Adipocyte (in vitro differentiated cells): Measurements from ENCODE around the gene ANAPC5.
"Not testable (repeated sequence)": the region's sequence is repeated elsewhere in the genome, so short reads cannot be mapped to it uniquely, and the experiment has no call there.

Experiments used
- DNase-seq: peaks from one replicate; pipeline ENCODE4 v3.0.0-alpha.2; 2015; ENCODE audit warnings: low read depth
- H3K27me3 ChIP-seq: replicated peaks from 2 replicates; pipeline ENCODE4 v1.7.0; 2013; ENCODE audit warnings: mild to moderate bottlenecking, low read length, moderate library complexity; ENCODE audit not compliant: control insufficient read depth, insufficient read depth
- H3K36me3 ChIP-seq: 2 replicates; pipeline ENCODE4 v1.7.0; 2013; ENCODE audit warnings: low read length, mild to moderate bottlenecking, moderate library complexity; ENCODE audit not compliant: control insufficient read depth, insufficient read depth, severe bottlenecking
- H3K4me1 ChIP-seq: 2 replicates; pipeline ENCODE4 v1.7.0; 2013; ENCODE audit warnings: mild to moderate bottlenecking, low read length, moderate library complexity; ENCODE audit not compliant: control insufficient read depth, insufficient read depth
- H3K4me3 ChIP-seq: 2 replicates; pipeline ENCODE4 v1.7.0; 2013; ENCODE audit warnings: mild to moderate bottlenecking, low read length, moderate library complexity
- H3K9ac ChIP-seq: 2 replicates; pipeline ENCODE4 v1.7.0; 2013; ENCODE audit warnings: mild to moderate bottlenecking, low read length, moderate library complexity
- H3K9me3 ChIP-seq: 2 replicates; pipeline ENCODE4 v1.7.0; 2013; ENCODE audit warnings: mild to moderate bottlenecking, low read length, moderate library complexity; ENCODE audit not compliant: control insufficient read depth

ANAPC5 gene

GRCh38 chr12:121281116-121281515 is 71.1 kb downstream of the ANAPC5 start:
- not testable (repeated sequence) for H3K9me3 ChIP-seq, H3K4me3 ChIP-seq, DNase-seq, H3K9ac ChIP-seq, H3K36me3 ChIP-seq, H3K27me3 ChIP-seq
- H3K4me1 ChIP-seq, result peaks cover 37% of the 10 kb centered on the region

- not testable (repeated sequence) for H3K27me3 ChIP-seq, DNase-seq, H3K4me3 ChIP-seq, H3K9ac ChIP-seq, H3K9me3 ChIP-seq, H3K36me3 ChIP-seq
- peaks cover 37% of the 10 kb centered on the region for H3K4me1 ChIP-seq
Measured at GRCh38 chr12:121280531-121280930, 71.7 kb downstream of the ANAPC5 start.

- H3K36me3 ChIP-seq, result peaks cover 3% of the 10 kb centered on the region
- H3K9ac ChIP-seq, result peak overlapping the region; percentile 48
- H3K27me3 ChIP-seq, result no peaks in the 10 kb centered on the region
- no peak for DNase-seq
- H3K9me3 ChIP-seq, result no peaks in the 10 kb centered on the region
- H3K4me3 ChIP-seq, result no peak overlapping the region
- peaks cover 32% of the 10 kb centered on the region for H3K4me1 ChIP-seq
Measured at GRCh38 chr12:121279507-121279915, 72.7 kb downstream of the ANAPC5 start.

- Histone ChIP-seq H3K36me3 (peaks cover 5% of the 10 kb centered on the region), H3K9ac (peak overlapping the region; percentile 48), H3K9me3 (no peaks in the 10 kb centered on the region), H3K27me3 (no peaks in the 10 kb centered on the region), H3K4me3 (no peak overlapping the region), H3K4me1 (peaks cover 28% of the 10 kb centered on the region)
- DNase-seq, result no peak
Measured at GRCh38 chr12:121279071-121279375, 73.2 kb downstream of the ANAPC5 start.

GRCh38 chr12:121278169-121279070 is 73.8 kb downstream of the ANAPC5 start:
- peaks cover 28% of the 10 kb centered on the region for H3K4me1 ChIP-seq
- H3K4me3 ChIP-seq, result no peak overlapping the region
- peak overlapping the region; percentile 48 for H3K9ac ChIP-seq
- H3K9me3 ChIP-seq, result no peaks in the 10 kb centered on the region
- peaks cover 11% of the 10 kb centered on the region for H3K36me3 ChIP-seq
- no peaks in the 10 kb centered on the region for H3K27me3 ChIP-seq
- no peak for DNase-seq

- Histone ChIP-seq H3K4me3 (peak overlapping the region; percentile 7), H3K27me3 (no peaks in the 10 kb centered on the region), H3K4me1 (peaks cover 26% of the 10 kb centered on the region), H3K9me3 (no peaks in the 10 kb centered on the region), H3K36me3 (peaks cover 14% of the 10 kb centered on the region), H3K9ac (no peak overlapping the region)
- DNase-seq, result no peak
Measured at GRCh38 chr12:121277374-121277759, 74.8 kb downstream of the ANAPC5 start.

GRCh38 chr12:121274036-121274763 is 78.0 kb downstream of the ANAPC5 start:
- Histone ChIP-seq H3K4me1 (peaks cover 15% of the 10 kb centered on the region), H3K9ac (no peak overlapping the region), H3K9me3 (no peaks in the 10 kb centered on the region), H3K36me3 (peaks cover 30% of the 10 kb centered on the region), H3K4me3 (no peak overlapping the region), H3K27me3 (no peaks in the 10 kb centered on the region)
- no peak for DNase-seq

- Histone ChIP-seq H3K9me3 (no peaks in the 10 kb centered on the region), H3K36me3 (peaks cover 38% of the 10 kb centered on the region), H3K9ac (no peak overlapping the region), H3K4me1 (peaks cover 9% of the 10 kb centered on the region), H3K27me3 (no peaks in the 10 kb centered on the region), H3K4me3 (no peak overlapping the region)
- no peak for DNase-seq
Measured at GRCh38 chr12:121273364-121273896, 78.8 kb downstream of the ANAPC5 start.

GRCh38 chr12:121267822-121268221 is 84.4 kb downstream of the ANAPC5 start:
- H3K4me3 ChIP-seq, result no peak overlapping the region
- H3K36me3 ChIP-seq, result peaks cover 67% of the 10 kb centered on the region
- H3K27me3 ChIP-seq, result no peaks in the 10 kb centered on the region
- no peak for DNase-seq
- H3K4me1 ChIP-seq, result no peaks in the 10 kb centered on the region
- H3K9me3 ChIP-seq, result no peaks in the 10 kb centered on the region
- H3K9ac ChIP-seq, result no peak overlapping the region

GRCh38 chr12:121264951-121265515 is 87.2 kb downstream of the ANAPC5 start:
- no peaks in the 10 kb centered on the region for H3K9me3 ChIP-seq
- no peaks in the 10 kb centered on the region for H3K27me3 ChIP-seq
- H3K4me1 ChIP-seq, result no peaks in the 10 kb centered on the region
- peaks cover 85% of the 10 kb centered on the region for H3K36me3 ChIP-seq
- H3K4me3 ChIP-seq, result no peak overlapping the region
- H3K9ac ChIP-seq, result no peak overlapping the region
- no peak for DNase-seq

GRCh38 chr12:121264135-121264534 is 88.1 kb downstream of the ANAPC5 start:
- Histone ChIP-seq H3K4me3 (no peak overlapping the region), H3K4me1 (no peaks in the 10 kb centered on the region), H3K27me3 (no peaks in the 10 kb centered on the region), H3K9me3 (no peaks in the 10 kb centered on the region), H3K9ac (no peak overlapping the region), H3K36me3 (peaks cover 85% of the 10 kb centered on the region)
- DNase-seq, result no peak
